H9 (cell line): ENCODE measurements around the gene ABHD16B. TPM values are rescaled to one million over a fixed set of nuclear protein-coding genes. Genes with fewer than 3 reads are reported as not detected.

Source experiments
- DNase-seq: peaks from one replicate; pipeline ENCODE4 v3.0.0-alpha.2; 2017
- H2AFZ ChIP-seq: one replicate; pipeline ENCODE4 v1.6.1; 2013; ENCODE audit warnings: mild to moderate bottlenecking, low read length, control low read depth, moderate library complexity
- H2AK5ac ChIP-seq: 2 replicates; pipeline ENCODE4 v1.6.1; 2013; ENCODE audit warnings: low read length, control low read depth, mixed read lengths; ENCODE audit not compliant: insufficient read length
- H2BK120ac ChIP-seq: one replicate; pipeline ENCODE4 v1.6.1; 2013; ENCODE audit warnings: low read depth, mild to moderate bottlenecking, low read length, control low read depth, inconsistent platforms; ENCODE audit not compliant: poor library complexity, severe bottlenecking
- H2BK12ac ChIP-seq: 2 replicates; pipeline ENCODE4 v1.6.1; 2013; ENCODE audit warnings: low read length, control low read depth, mixed read lengths, low read depth; ENCODE audit not compliant: insufficient read length
- H2BK15ac ChIP-seq: 2 replicates; pipeline ENCODE4 v1.6.1; 2013; ENCODE audit warnings: low read depth, low read length, control low read depth
- H2BK20ac ChIP-seq: one replicate; pipeline ENCODE4 v1.6.1; 2013; ENCODE audit warnings: low read depth, mild to moderate bottlenecking, low read length, control low read depth, inconsistent platforms; ENCODE audit not compliant: poor library complexity, severe bottlenecking
- H2BK5ac ChIP-seq: 2 replicates; pipeline ENCODE4 v1.6.1; 2013; ENCODE audit warnings: low read length, control low read depth, mixed read lengths; ENCODE audit not compliant: insufficient read length
- H3K14ac ChIP-seq: 2 replicates; pipeline ENCODE4 v1.6.1; 2013; ENCODE audit warnings: low read length, control low read depth; ENCODE audit not compliant: insufficient read depth
- H3K18ac ChIP-seq: 2 replicates; pipeline ENCODE4 v1.6.1; 2013; ENCODE audit warnings: low read depth, mild to moderate bottlenecking, mixed read lengths, low read length, control low read depth; ENCODE audit not compliant: insufficient read length
- H3K23ac ChIP-seq: 2 replicates; pipeline ENCODE4 v1.6.1; 2013; ENCODE audit warnings: low read length, control low read depth, mixed read lengths, low read depth; ENCODE audit not compliant: insufficient read length
- H3K23me2 ChIP-seq: 2 replicates; pipeline ENCODE4 v1.6.1; 2013; ENCODE audit warnings: low read depth, mild to moderate bottlenecking, mixed read lengths, low read length, control low read depth; ENCODE audit not compliant: insufficient read length, poor library complexity, severe bottlenecking
- H3K27ac ChIP-seq: 2 replicates; pipeline ENCODE4 v1.5.1; 2013; ENCODE audit warnings: low read length, control low read depth, mixed read lengths, low read depth; ENCODE audit not compliant: insufficient read length
- H3K27me3 ChIP-seq: 2 replicates; pipeline ENCODE4 v1.6.1; 2013; ENCODE audit warnings: low read length, control low read depth, inconsistent platforms; ENCODE audit not compliant: insufficient read depth
- H3K4ac ChIP-seq: 2 replicates; pipeline ENCODE4 v1.6.1; 2013; ENCODE audit warnings: low read depth, mild to moderate bottlenecking, control low read depth, inconsistent platforms, low read length, moderate library complexity
- H3K4me1 ChIP-seq: 2 replicates; pipeline ENCODE4 v1.6.1; 2013; ENCODE audit warnings: low read length, control low read depth, inconsistent platforms; ENCODE audit not compliant: insufficient read depth
- H3K4me2 ChIP-seq: 2 replicates; pipeline ENCODE4 v1.6.1; 2013; ENCODE audit warnings: low read length, control low read depth, mixed read lengths; ENCODE audit not compliant: insufficient read length, insufficient read depth
- H3K56ac ChIP-seq: 2 replicates; pipeline ENCODE4 v1.6.1; 2013; ENCODE audit warnings: low read depth, mild to moderate bottlenecking, mixed read lengths, low read length, control low read depth; ENCODE audit not compliant: insufficient read length
- H3K79me1 ChIP-seq: 2 replicates; pipeline ENCODE4 v1.6.1; 2013; ENCODE audit warnings: low read depth, mild to moderate bottlenecking, moderate library complexity, low read length, control low read depth, inconsistent platforms; ENCODE audit not compliant: insufficient read depth, poor library complexity, severe bottlenecking
- H3K79me2 ChIP-seq: 2 replicates; pipeline ENCODE4 v1.6.1; 2013; ENCODE audit warnings: low read length, control low read depth, inconsistent platforms; ENCODE audit not compliant: insufficient read depth
- H3K9ac ChIP-seq: 2 replicates; pipeline ENCODE4 v1.6.1; 2013; ENCODE audit warnings: low read length, control low read depth, mixed read lengths; ENCODE audit not compliant: insufficient read length; ENCODE audit errors: extremely low read depth
- H3K9me3 ChIP-seq: one replicate; pipeline ENCODE4 v1.6.1; 2013; ENCODE audit warnings: low read depth, low read length, inconsistent platforms; ENCODE audit not compliant: control insufficient read depth
- H3T11ph ChIP-seq: one replicate; pipeline ENCODE4 v1.6.1; 2013; ENCODE audit warnings: mild to moderate bottlenecking, low read length, control low read depth, inconsistent platforms
- H4K20me1 ChIP-seq: one replicate; pipeline ENCODE4 v1.6.1; 2013; ENCODE audit not compliant: control insufficient read depth, insufficient read length, insufficient read depth
- H4K5ac ChIP-seq: 2 replicates; pipeline ENCODE4 v1.6.1; 2013; ENCODE audit warnings: low read depth, mild to moderate bottlenecking, mixed read lengths, low read length, control low read depth; ENCODE audit not compliant: insufficient read length
- H4K8ac ChIP-seq: replicated peaks from 2 replicates; pipeline ENCODE4 v1.6.1; 2013; ENCODE audit warnings: low read length, control low read depth, mixed read lengths, low read depth; ENCODE audit not compliant: insufficient read length
- H4K91ac ChIP-seq: 2 replicates; pipeline ENCODE4 v1.6.1; 2013; ENCODE audit warnings: low read depth, mild to moderate bottlenecking, moderate library complexity, mixed read lengths, low read length, control low read depth; ENCODE audit not compliant: insufficient read length
- H3K27ac Mint-ChIP-seq, 3 experiments: 2 replicates in 2 of 3; 3 replicates in 1 of 3; pipeline ENCODE4 v1.8.0; 2020 to 2021; ENCODE audit warnings: mixed read lengths in 3 of 3, mild to moderate bottlenecking in 1 of 3, moderate library complexity in 1 of 3
- H3K27me3 Mint-ChIP-seq: 2 replicates; pipeline ENCODE4 v1.8.0; 2021; ENCODE audit warnings: low read depth, mild to moderate bottlenecking, moderate library complexity, mixed read lengths
- H3K36me3 Mint-ChIP-seq, 3 experiments: 2 replicates in 2 of 3; 3 replicates in 1 of 3; pipeline ENCODE4 v1.8.0; 2020 to 2021; ENCODE audit warnings: low read depth in 3 of 3, mixed read lengths in 3 of 3; ENCODE audit not compliant: insufficient read depth in 1 of 3
- H3K4me1 Mint-ChIP-seq, 2 experiments: 2 replicates each; pipeline ENCODE4 v1.8.0; 2020; ENCODE audit warnings: mixed read lengths in 2 of 2
- H3K4me3 Mint-ChIP-seq, 2 experiments: 2 replicates in 1 of 2; 3 replicates in 1 of 2; pipeline ENCODE4 v1.8.0; 2020 to 2021; ENCODE audit warnings: mild to moderate bottlenecking in 2 of 2, mixed read lengths in 2 of 2, moderate library complexity in 1 of 2
- H3K9me3 Mint-ChIP-seq, 2 experiments: 2 replicates in 1 of 2; 3 replicates in 1 of 2; pipeline ENCODE4 v1.8.0; 2020; ENCODE audit warnings: mild to moderate bottlenecking in 2 of 2, mixed read lengths in 2 of 2, moderate library complexity in 1 of 2
- WGBS: extraction: QIAGEN DNeasy Blood & Tissue Kit; methylation state at CpG from one replicate; pipeline ENCODE4 v1.1.7; 2013; ENCODE audit warnings: missing lambda C conversion rate, low lambda C conversion rate, mixed read lengths; ENCODE audit not compliant: insufficient read length; ENCODE audit errors: extremely low coverage; 5-methylcytosine and 5-hydroxymethylcytosine counted together
- total RNA-seq: library from RNA; stranded (reverse); gene quantifications from 2 replicates; pipeline ENCODE4 v1.2.1, GENCODE V29; 2021
- TF ChIP-seq, protein P1 (sequence below): fragments of 200-600 bp; sonication (generic); conservative IDR thresholded peaks from 3 replicates; pipeline ENCODE4 v1.8.0; 2021; ENCODE audit warnings: antibody characterized with exemption, mild to moderate bottlenecking

The ABHD16B gene
- total RNA-seq, 1 experiment from 2014 or later: not detected

DNA sequence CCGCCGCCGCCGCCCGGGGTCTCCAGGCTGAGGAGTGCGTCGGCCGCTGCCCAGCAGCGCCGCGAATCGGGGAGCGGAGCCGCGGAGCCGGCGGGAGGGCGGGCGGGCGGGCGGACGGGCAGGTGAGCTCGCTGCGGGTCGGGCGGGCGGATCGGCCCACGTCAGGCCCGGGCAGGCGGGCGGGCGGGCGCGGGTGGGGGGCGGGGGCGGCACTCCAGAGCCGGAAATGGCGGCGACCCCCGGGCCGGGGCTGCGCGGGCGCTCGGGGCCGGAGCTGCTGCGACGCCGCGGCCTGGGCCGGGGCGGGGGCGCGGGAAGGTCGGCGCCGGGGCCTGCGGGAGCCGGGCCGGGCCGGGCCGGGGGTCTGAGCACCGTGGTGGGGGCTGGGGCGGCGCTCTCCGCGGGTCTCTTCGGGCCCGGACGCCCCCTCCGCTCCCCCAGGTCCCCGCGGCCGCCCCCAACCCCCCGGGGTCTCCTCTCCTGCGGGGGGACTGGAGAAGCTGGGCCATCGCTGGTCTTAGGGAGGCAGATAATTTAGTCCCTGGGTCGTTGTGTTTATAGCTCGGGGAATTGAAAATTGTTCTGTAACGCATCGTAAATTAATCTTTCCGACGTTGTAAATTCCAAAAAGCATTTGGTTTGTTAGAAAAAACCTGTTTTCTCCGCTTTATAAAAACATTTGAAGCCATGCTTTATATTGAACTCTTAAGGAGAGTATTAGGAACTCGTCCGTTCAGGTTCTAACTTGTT is 34.1 kb downstream of the ABHD16B start:
- Histone ChIP-seq H3K9me3 (no peaks in the 10 kb centered on the region), H3K56ac (no peak overlapping the region), H3K23ac (no peak overlapping the region), H3K9ac (peak overlapping the region; percentile 46), H3K4me2 (peak overlapping the region; percentile 66), H2BK15ac (no peak overlapping the region), H3K4me1 (0 out of 2 replicates have a peak, but pooled peaks cover 2% of the 10 kb centered on the region), H2BK20ac (no peak overlapping the region), H2BK12ac (no peak overlapping the region), H3K79me1 (no peaks in the 10 kb centered on the region), H3K18ac (no peak overlapping the region), H3K4ac (no peak overlapping the region), H2BK5ac (no peak overlapping the region), H3K79me2 (peaks cover 11% of the 10 kb centered on the region; the same call in 1 of the 2 replicates), H4K91ac (no peak overlapping the region), H4K5ac (no peak overlapping the region), H2AFZ (no peak overlapping the region), H4K8ac (no peak overlapping the region), H3K23me2 (peaks cover 6% of the 10 kb centered on the region), H4K20me1 (no peaks in the 10 kb centered on the region), H3K27ac (no peak overlapping the region), H3T11ph (no peak overlapping the region), H3K27me3 (no peaks in the 10 kb centered on the region), H3K14ac (no peak overlapping the region), H2AK5ac (no peak overlapping the region), H2BK120ac (no peak overlapping the region)
- DNase-seq: no peak
- H3K4me3 Mint-ChIP-seq: peak overlapping the region; percentile 75 to 89
- H3K9me3 Mint-ChIP-seq: no peaks in the 10 kb centered on the region
- no CpG with 5 or more reads among the region's 87 CpGs for WGBS
- peaks cover 0 to 18% (median 10%) of the 10 kb centered on the region in 3 experiments; a peak in 4 of 7 replicates for H3K36me3 Mint-ChIP-seq
- H3K4me1 Mint-ChIP-seq: peaks cover 16 to 17% of the 10 kb centered on the region in 2 experiments
- TF ChIP-seq, protein P1, sequence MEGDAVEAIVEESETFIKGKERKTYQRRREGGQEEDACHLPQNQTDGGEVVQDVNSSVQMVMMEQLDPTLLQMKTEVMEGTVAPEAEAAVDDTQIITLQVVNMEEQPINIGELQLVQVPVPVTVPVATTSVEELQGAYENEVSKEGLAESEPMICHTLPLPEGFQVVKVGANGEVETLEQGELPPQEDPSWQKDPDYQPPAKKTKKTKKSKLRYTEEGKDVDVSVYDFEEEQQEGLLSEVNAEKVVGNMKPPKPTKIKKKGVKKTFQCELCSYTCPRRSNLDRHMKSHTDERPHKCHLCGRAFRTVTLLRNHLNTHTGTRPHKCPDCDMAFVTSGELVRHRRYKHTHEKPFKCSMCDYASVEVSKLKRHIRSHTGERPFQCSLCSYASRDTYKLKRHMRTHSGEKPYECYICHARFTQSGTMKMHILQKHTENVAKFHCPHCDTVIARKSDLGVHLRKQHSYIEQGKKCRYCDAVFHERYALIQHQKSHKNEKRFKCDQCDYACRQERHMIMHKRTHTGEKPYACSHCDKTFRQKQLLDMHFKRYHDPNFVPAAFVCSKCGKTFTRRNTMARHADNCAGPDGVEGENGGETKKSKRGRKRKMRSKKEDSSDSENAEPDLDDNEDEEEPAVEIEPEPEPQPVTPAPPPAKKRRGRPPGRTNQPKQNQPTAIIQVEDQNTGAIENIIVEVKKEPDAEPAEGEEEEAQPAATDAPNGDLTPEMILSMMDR: no peak
- H3K27me3 Mint-ChIP-seq: no peaks in the 10 kb centered on the region
- peak overlapping the region in 1 of 3 experiments; percentile 66; a peak in 1 of 7 replicates for H3K27ac Mint-ChIP-seq
